SK-N-SH (cell line): ENCODE results near the gene EIF1AY. TPM values are rescaled to one million over a fixed set of nuclear protein-coding genes. Genes with fewer than 3 reads are reported as not detected.

ENCODE experiments used
- CTCF ChIA-PET: fragments of 300-600, 350-600 bp; formaldehyde crosslinking; extraction: SDS; loops from one replicate; lab custom pipeline; 2021; lab: Yijun Ruan, JAX
- POLR2A ChIA-PET: fragments of 350-600 bp; sonication (Branson Sonifier 250); formaldehyde crosslinking; extraction: SDS; loops from one replicate; lab custom pipeline; 2020; ENCODE audit warnings: antibody characterized with exemption, inconsistent platforms; lab: Yijun Ruan, JAX
- DNase-seq: peaks from one replicate; pipeline ENCODE4 v3.0.0; 2012
- H2AFZ ChIP-seq: fragments of 200-600 bp; sonication (generic); 2 replicates; pipeline ENCODE4 v1.8.1; 2016; ENCODE audit warnings: antibody characterized with exemption, mild to moderate bottlenecking, low read depth
- H3F3A ChIP-seq: fragments of 200-600 bp; sonication (generic); replicated peaks from 2 replicates; pipeline ENCODE3; 2016; ENCODE audit warnings: antibody characterized with exemption, mild to moderate bottlenecking; ENCODE audit not compliant: insufficient read depth
- H3K27ac ChIP-seq, 2 experiments: fragments of 200-500 bp in 1 of 2; fragments of 200-600 bp in 1 of 2; sonication (Bioruptor generic) in 1 of 2; sonication (generic), shearing (Covaris generic) in 1 of 2; 2 replicates each; pipeline versions ENCODE4 v1.5.1 to v1.6.1; 2014 to 2016; ENCODE audit warnings: low read depth in 2 of 2, inconsistent platforms in 1 of 2, low read length in 1 of 2, mild to moderate bottlenecking in 1 of 2, mixed read lengths in 1 of 2
- H3K27me3 ChIP-seq: fragments of 200-600 bp; sonication (generic), shearing (Covaris generic); 2 replicates; pipeline ENCODE4 v1.6.1; 2016; ENCODE audit warnings: mixed run types; ENCODE audit not compliant: insufficient read depth
- H3K36me3 ChIP-seq, 2 experiments: fragments of 200-500 bp in 1 of 2; fragments of 200-600 bp in 1 of 2; sonication (Bioruptor generic) in 1 of 2; sonication (generic) in 1 of 2; replicated peaks in 1 of 2; 2 replicates each; pipeline versions ENCODE3 to v1.5.1; 2014 to 2016; ENCODE audit warnings: low read length in 1 of 2, mild to moderate bottlenecking in 1 of 2; ENCODE audit not compliant: insufficient read depth in 2 of 2, control insufficient read depth in 1 of 2
- H3K4me1 ChIP-seq, 2 experiments: fragments of 200-500 bp in 1 of 2; fragments of 200-600 bp in 1 of 2; sonication (Bioruptor generic) in 1 of 2; sonication (generic), shearing (Covaris generic) in 1 of 2; 2 replicates each; pipeline versions ENCODE4 v1.5.1 to v1.6.1; 2014 to 2016; ENCODE audit warnings: low read depth in 1 of 2, low read length in 1 of 2, mixed run types in 1 of 2; ENCODE audit not compliant: insufficient read depth in 2 of 2, control insufficient read depth in 1 of 2
- H3K4me2 ChIP-seq: fragments of 200-600 bp; sonication (generic), shearing (Covaris generic); 2 replicates; pipeline ENCODE4 v1.6.1; 2017; ENCODE audit warnings: mixed run types
- H3K4me3 ChIP-seq, 2 experiments: fragments of 200-500 bp in 1 of 2; fragments of 200-600 bp in 1 of 2; sonication (Bioruptor generic) in 1 of 2; sonication (generic), shearing (Covaris generic) in 1 of 2; 2 replicates each; pipeline versions ENCODE4 v1.5.1 to v1.8.1; 2014 to 2016; ENCODE audit warnings: low read depth in 2 of 2, inconsistent platforms in 1 of 2, low read length in 1 of 2, mild to moderate bottlenecking in 1 of 2, mixed read lengths in 1 of 2, moderate library complexity in 1 of 2
- H3K79me2 ChIP-seq: fragments of 200-600 bp; sonication (generic); 2 replicates; pipeline ENCODE4 v1.8.1; 2017; ENCODE audit warnings: mild to moderate bottlenecking; ENCODE audit not compliant: insufficient read depth
- H3K9ac ChIP-seq: fragments of 200-600 bp; sonication (generic); 2 replicates; pipeline ENCODE4 v1.6.1; 2017; ENCODE audit warnings: mixed run types
- H3K9me2 ChIP-seq: fragments of 200-600 bp; sonication (generic); 2 replicates; pipeline ENCODE4 v1.6.1; 2017; ENCODE audit warnings: mixed run types
- H3K9me3 ChIP-seq: fragments of 200-600 bp; sonication (generic); 2 replicates; pipeline ENCODE4 v1.6.1; 2017; ENCODE audit warnings: mixed run types, mild to moderate bottlenecking, moderate library complexity
- H4K20me1 ChIP-seq: fragments of 200-600 bp; sonication (generic); 2 replicates; pipeline ENCODE4 v1.6.1; 2017; ENCODE audit warnings: mild to moderate bottlenecking, mixed run types; ENCODE audit not compliant: insufficient read depth
- CHD2 ChIP-seq: fragments of 150-350 bp; IDR thresholded peaks from 2 replicates; pipeline ENCODE4 v1.6.1; 2018; ENCODE audit warnings: low read length; ENCODE audit not compliant: partially characterized antibody
- EZH2phosphoT487 ChIP-seq: fragments of 200-600 bp; sonication (generic); IDR thresholded peaks from 2 replicates; pipeline ENCODE4 v1.6.1; 2017; ENCODE audit warnings: low read depth, mixed run types, mild to moderate bottlenecking, antibody characterized with exemption, moderate library complexity, borderline replicate concordance
- FOSL2 ChIP-seq: IDR thresholded peaks from 2 replicates; pipeline ENCODE4 v1.4.0; 2012; ENCODE audit warnings: low read depth, mild to moderate bottlenecking, moderate library complexity, borderline replicate concordance
- FOXJ3 ChIP-seq: sonication (generic); formaldehyde crosslinking; IDR thresholded peaks from 2 replicates; pipeline ENCODE4 v1.5.1; 2020; ENCODE audit warnings: mild to moderate bottlenecking, missing genetic modification reagents
- FOXM1 ChIP-seq: IDR thresholded peaks from 2 replicates; pipeline ENCODE4 v1.4.0; 2012; ENCODE audit warnings: low read depth, mild to moderate bottlenecking
- GABPA ChIP-seq: IDR thresholded peaks from 2 replicates; pipeline ENCODE4 v1.4.0; 2012; ENCODE audit warnings: low read depth, mild to moderate bottlenecking
- GATA2 ChIP-seq: sonication (generic); formaldehyde crosslinking; IDR thresholded peaks from 2 replicates; pipeline ENCODE4 v1.5.0; 2020; ENCODE audit warnings: mild to moderate bottlenecking, missing genetic modification reagents
- JUND ChIP-seq: IDR thresholded peaks from 2 replicates; pipeline ENCODE4 v1.4.0; 2012
- MAX ChIP-seq: IDR thresholded peaks from 2 replicates; pipeline ENCODE4 v1.4.0; 2012; ENCODE audit warnings: low read depth
- MEF2A ChIP-seq: IDR thresholded peaks from 2 replicates; pipeline ENCODE4 v1.4.0; 2012; ENCODE audit warnings: low read depth, borderline replicate concordance
- MXI1 ChIP-seq: IDR thresholded peaks from 2 replicates; pipeline ENCODE4 v1.6.1; 2012; ENCODE audit warnings: mild to moderate bottlenecking, low read depth, low read length, improper control_type of control experiment
- NRF1 ChIP-seq: IDR thresholded peaks from 2 replicates; pipeline ENCODE4 v1.6.1; 2012; ENCODE audit warnings: low read depth, mild to moderate bottlenecking, low read length
- RAD21 ChIP-seq: IDR thresholded peaks from 2 replicates; pipeline ENCODE4 v1.6.1; 2012; ENCODE audit warnings: mild to moderate bottlenecking, low read length
- RCOR1 ChIP-seq: fragments of 150-350 bp; IDR thresholded peaks from 2 replicates; pipeline ENCODE4 v1.6.1; 2017; ENCODE audit warnings: antibody characterized with exemption, low read length
- RFX5 ChIP-seq: IDR thresholded peaks from 2 replicates; pipeline ENCODE4 v1.6.1; 2012; ENCODE audit warnings: mild to moderate bottlenecking, improper control_type of control experiment, low read length
- YY1 ChIP-seq: IDR thresholded peaks from 2 replicates; pipeline ENCODE4 v1.4.0; 2012; ENCODE audit warnings: low read depth, mild to moderate bottlenecking
- WGBS: methylation state at CpG from one replicate; pipeline ENCODE4 v1.1.6; 2017; ENCODE audit warnings: low lambda C conversion rate; 5-methylcytosine and 5-hydroxymethylcytosine counted together
- polyA plus RNA-seq, 3 experiments: library from polyadenylated mRNA; depleted of rRNA; stranded (reverse); fragments of >200 nt; gene quantifications; 2 replicates each; pipeline ENCODE4 v1.2.3, GENCODE V29; 2012
- TF ChIP-seq, protein P1 (sequence below): fragments of 150-350 bp; IDR thresholded peaks from 2 replicates; pipeline ENCODE4 v1.6.1; 2017; ENCODE audit warnings: antibody characterized with exemption, low read length, low read depth, borderline replicate concordance
- TF ChIP-seq, protein P2 (sequence below): IDR thresholded peaks from 2 replicates; pipeline ENCODE4 v1.4.0; 2012; ENCODE audit warnings: low read depth, borderline replicate concordance

EIF1AY gene
- polyA plus RNA-seq, 1 of the 3 experiments (the other 2 are of a cell fraction), result not detected

- WGBS, result no CpG with 5 or more reads among the region's 1 CpG
- H3K4me2 ChIP-seq, result no peak overlapping the region
- TF ChIP-seq RAD21 (no peak), YY1 (no peak), EZH2phosphoT487 (no peak), FOXM1 (no peak), GABPA (no peak), CHD2 (no peak), RCOR1 (no peak), FOSL2 (no peak), MEF2A (no peak), GATA2 (CRISPR knock-in tag) (no peak), MXI1 (no peak), RFX5 (no peak), FOXJ3 (CRISPR knock-in tag) (no peak), MAX (no peak)
- TF ChIP-seq, protein P1, sequence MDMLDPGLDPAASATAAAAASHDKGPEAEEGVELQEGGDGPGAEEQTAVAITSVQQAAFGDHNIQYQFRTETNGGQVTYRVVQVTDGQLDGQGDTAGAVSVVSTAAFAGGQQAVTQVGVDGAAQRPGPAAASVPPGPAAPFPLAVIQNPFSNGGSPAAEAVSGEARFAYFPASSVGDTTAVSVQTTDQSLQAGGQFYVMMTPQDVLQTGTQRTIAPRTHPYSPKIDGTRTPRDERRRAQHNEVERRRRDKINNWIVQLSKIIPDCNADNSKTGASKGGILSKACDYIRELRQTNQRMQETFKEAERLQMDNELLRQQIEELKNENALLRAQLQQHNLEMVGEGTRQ, result no peak
- TF ChIP-seq, all 33 proteins: peak for 0
- no peaks in the 10 kb centered on the region for H4K20me1 ChIP-seq
- POLR2A ChIA-PET, result no interaction called here
- H3K36me3 ChIP-seq, result no peaks in the 10 kb centered on the region
- H3K4me1 ChIP-seq, result no peaks in the 10 kb centered on the region
- H3F3A ChIP-seq, result no peaks in the 10 kb centered on the region
- no peak overlapping the region for H2AFZ ChIP-seq
- no peak overlapping the region for H3K27ac ChIP-seq
- no peaks in the 10 kb centered on the region for H3K9me3 ChIP-seq
- no peaks in the 10 kb centered on the region for H3K79me2 ChIP-seq
- no peaks in the 10 kb centered on the region for H3K9me2 ChIP-seq
- CTCF ChIA-PET, result no interaction called here
- no peak for DNase-seq
- H3K27me3 ChIP-seq, result no peaks in the 10 kb centered on the region
- H3K4me3 ChIP-seq, result no peak overlapping the region
- H3K9ac ChIP-seq, result no peak overlapping the region
Measured at GRCh38 chrY:20544451-20544960, 31.1 kb upstream of the EIF1AY start.

GRCh38 chrY:20546071-20546470 is 29.5 kb upstream of the EIF1AY start:
- no peaks in the 10 kb centered on the region for H3K9me3 ChIP-seq
- no peak overlapping the region for H3K9ac ChIP-seq
- no peak overlapping the region for H3K4me3 ChIP-seq
- no peaks in the 10 kb centered on the region for H3K79me2 ChIP-seq
- no peaks in the 10 kb centered on the region for H3K27me3 ChIP-seq
- TF ChIP-seq, protein P2, sequence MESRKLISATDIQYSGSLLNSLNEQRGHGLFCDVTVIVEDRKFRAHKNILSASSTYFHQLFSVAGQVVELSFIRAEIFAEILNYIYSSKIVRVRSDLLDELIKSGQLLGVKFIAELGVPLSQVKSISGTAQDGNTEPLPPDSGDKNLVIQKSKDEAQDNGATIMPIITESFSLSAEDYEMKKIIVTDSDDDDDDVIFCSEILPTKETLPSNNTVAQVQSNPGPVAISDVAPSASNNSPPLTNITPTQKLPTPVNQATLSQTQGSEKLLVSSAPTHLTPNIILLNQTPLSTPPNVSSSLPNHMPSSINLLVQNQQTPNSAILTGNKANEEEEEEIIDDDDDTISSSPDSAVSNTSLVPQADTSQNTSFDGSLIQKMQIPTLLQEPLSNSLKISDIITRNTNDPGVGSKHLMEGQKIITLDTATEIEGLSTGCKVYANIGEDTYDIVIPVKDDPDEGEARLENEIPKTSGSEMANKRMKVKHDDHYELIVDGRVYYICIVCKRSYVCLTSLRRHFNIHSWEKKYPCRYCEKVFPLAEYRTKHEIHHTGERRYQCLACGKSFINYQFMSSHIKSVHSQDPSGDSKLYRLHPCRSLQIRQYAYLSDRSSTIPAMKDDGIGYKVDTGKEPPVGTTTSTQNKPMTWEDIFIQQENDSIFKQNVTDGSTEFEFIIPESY, result no peak
- TF ChIP-seq NRF1, result no peak
- TF ChIP-seq JUND, result no peak
- no peak for TF ChIP-seq RFX5
- H3K4me1 ChIP-seq, result no peaks in the 10 kb centered on the region
- no peak for DNase-seq
- no peaks in the 10 kb centered on the region for H4K20me1 ChIP-seq
- H3K9me2 ChIP-seq, result no peaks in the 10 kb centered on the region
- H3F3A ChIP-seq, result no peaks in the 10 kb centered on the region
- H2AFZ ChIP-seq, result no peak overlapping the region
- H3K36me3 ChIP-seq, result no peaks in the 10 kb centered on the region
- no CpG with 5 or more reads among the region's 2 CpGs for WGBS
- H3K27ac ChIP-seq, result no peak overlapping the region
- ChIA-PET POLR2A (no interaction called here), CTCF (no interaction called here)
- H3K4me2 ChIP-seq, result no peak overlapping the region
